GM21528 (cell line): ENCODE results near the gene LRRK1.

Experiments used
- ATAC-seq: cut with Tn5 transposase; IDR thresholded peaks from one replicate; pipeline ENCODE4 v1.9.1; 2021; ENCODE audit warnings: mild to moderate bottlenecking, moderate library complexity; ENCODE audit not compliant: unreplicated experiment, low FRiP score

LRRK1 gene

GRCh38 chr15:101035611-101036010 is 116.5 kb downstream of the LRRK1 start:
- peak; percentile 62 for ATAC-seq

DNA sequence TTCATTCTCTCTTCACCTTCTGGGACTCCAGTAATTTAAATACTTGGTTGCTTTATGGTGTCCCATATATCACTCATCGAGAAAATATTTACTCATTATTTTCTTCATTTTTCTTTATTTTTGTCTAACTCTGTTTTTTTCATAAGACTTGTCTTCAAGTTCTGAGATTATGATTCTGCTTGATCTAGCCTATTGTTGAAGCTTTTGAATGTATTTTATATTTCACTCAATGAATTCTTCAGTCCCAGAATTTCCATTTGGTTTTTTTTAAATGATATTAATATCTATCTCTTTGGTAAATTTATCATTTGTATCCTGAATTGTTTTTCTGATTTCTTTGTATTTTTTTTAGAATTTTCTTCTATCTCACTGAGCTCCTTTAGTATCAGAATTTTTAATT is 117.0 kb downstream of the LRRK1 start:
- no peak for ATAC-seq

GRCh38 chr15:101037090-101037830 is 118.1 kb downstream of the LRRK1 start:
- ATAC-seq: no peak

GRCh38 chr15:101038327-101039003 is 119.3 kb downstream of the LRRK1 start:
- ATAC-seq: no peak

GRCh38 chr15:101039461-101039860 is 120.3 kb downstream of the LRRK1 start:
- ATAC-seq: no peak

DNA sequence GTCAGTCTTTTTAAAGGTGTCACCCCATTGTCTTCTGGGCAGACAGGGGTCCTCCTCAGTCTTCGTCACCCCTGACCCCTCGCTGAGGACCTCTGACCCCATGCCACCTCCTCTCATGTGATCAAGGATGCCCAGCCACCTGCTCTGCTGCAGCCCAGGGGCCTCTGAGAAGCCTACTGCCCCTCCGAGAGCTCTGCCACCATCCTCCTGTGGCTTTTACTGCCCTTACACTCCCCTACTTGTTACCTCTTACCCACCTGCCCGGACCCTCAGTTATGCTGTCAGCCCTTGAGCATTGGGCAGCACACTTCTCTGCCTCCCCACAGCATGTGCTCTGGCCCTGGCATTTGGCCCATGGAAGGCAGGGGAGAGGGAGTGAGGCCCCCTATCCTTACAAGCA is 123.2 kb downstream of the LRRK1 start:
- ATAC-seq: no peak

DNA sequence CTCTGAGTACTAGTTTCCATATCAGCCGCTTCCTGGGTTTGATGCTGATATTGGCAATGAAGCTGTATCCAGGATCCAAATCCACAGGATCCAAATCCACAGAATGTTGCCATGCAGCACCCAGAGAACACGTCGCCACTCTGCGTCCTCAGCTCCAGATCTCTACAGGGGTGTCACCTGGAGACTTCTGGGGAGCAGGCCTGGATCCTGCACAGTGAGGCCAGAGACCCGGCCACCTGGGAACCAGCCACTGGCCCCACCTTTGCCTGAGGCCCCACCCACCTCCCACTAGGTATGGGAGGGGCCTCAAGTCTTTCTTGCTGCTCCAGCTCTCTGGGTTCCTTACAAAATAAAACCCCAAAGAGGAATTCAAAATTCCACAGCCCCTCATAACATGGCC is 123.9 kb downstream of the LRRK1 start:
- no peak for ATAC-seq

- no peak for ATAC-seq
Observed at GRCh38 chr15:101043911-101044624, 124.9 kb downstream of the LRRK1 start.

- ATAC-seq: no peak
Observed at GRCh38 chr15:101044625-101045235, 125.6 kb downstream of the LRRK1 start.

DNA sequence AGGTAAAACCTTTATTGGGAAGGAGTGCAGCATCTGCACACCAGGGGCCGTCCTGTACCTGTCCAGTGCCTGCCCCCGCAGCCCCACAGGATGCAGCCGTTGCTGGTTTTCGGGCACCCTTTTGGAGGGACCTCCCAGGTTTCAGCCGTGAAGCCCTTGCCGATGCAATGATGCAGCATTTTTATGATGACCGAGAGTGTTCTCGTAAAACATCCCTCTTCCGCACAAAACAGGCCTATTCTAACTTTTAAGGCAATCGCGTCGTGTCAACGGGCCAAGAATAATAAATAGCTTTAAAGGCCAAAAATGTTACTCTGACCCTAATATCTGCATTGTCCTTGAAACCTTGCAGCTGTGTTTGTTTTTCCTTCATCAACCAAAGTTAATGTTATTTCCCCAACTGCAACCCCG is 126.1 kb downstream of the LRRK1 start:
- no peak for ATAC-seq

DNA sequence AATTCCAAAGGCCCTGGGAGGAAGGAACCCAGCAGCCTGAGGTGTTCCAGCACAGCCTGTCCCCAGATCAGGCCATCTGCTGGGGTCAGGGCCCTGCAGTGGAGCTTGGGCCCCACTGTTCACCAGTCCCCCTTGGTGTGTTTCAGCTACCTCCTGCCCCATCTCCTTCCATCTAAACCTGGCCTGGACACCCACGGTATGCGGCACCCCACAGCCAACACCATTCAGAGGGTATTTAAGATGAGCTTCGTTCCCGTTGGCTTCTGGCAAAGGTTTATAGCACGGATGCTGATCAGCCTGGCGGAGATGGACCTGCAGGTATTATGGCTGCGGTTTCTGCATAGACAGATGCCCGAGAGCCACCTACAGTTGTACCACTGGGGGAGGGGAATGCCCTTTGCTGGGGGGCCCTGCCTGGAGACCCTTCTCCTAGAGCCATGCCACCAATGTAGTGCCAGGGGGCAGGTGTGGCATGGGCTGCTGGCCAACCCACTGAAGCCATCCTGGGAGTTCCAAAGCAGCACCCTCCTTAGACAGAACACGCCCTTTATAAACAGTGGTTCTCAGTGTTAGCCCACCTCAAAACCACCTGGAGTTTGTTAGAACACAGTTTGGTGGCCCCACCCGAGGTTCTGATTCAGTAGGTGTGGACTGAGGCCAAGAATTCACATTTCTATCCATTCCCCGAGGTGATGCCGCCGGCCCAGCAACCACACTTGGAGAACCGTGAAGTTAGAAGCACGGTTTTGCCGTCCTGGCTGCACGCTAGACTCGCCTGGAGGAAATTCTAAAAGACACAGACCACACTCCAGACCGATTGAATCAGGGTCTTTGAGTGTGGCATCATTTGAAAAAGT is 126.9 kb downstream of the LRRK1 start:
- no peak for ATAC-seq

DNA sequence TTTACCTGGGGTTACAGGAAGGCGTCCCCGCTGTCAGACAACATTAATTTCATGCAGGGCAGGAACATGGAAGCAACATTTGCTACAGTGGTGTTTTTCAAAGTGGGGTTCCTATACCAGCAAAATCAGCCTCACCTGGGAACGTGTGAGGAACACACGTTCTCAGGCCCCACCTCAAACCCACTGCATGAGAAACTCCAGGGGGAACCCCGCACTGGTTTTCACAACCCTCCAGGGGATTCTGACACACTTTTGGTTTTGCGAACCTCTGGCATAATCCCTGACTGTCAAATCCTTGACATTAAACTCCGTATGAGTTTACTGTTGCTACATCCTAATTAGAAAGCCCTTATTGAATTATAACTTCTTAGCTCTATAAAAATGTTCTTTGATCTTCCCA is 127.7 kb downstream of the LRRK1 start:
- no peak for ATAC-seq

DNA sequence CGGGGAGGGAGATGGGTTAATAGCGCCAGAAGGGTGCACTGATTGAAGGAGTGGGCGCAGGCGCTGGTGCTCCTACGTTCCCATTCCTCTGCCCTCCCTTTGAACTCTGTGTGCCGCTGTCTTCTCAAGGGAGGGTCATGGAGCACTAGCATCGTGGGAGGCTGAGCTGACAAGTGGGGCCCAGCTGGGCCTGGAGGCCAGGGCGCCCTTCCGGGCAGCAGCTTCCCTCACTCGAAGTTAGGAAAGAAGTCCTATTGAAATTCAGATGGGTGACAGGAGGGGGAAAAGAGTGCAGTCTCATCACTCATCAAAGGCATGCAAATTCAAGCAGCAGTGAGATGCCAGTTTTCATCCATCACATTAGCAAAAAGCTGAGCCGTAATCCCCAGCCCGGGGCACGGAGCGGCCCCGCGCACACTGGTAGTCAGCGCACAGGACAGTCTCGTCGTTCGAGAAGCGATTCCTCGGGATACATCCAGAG is 128.2 kb downstream of the LRRK1 start:
- ATAC-seq: no peak

GRCh38 chr15:101048176-101048575 is 129.0 kb downstream of the LRRK1 start:
- ATAC-seq: no peak

- ATAC-seq: no peak
Observed at GRCh38 chr15:101048581-101049030, 129.4 kb downstream of the LRRK1 start.

DNA sequence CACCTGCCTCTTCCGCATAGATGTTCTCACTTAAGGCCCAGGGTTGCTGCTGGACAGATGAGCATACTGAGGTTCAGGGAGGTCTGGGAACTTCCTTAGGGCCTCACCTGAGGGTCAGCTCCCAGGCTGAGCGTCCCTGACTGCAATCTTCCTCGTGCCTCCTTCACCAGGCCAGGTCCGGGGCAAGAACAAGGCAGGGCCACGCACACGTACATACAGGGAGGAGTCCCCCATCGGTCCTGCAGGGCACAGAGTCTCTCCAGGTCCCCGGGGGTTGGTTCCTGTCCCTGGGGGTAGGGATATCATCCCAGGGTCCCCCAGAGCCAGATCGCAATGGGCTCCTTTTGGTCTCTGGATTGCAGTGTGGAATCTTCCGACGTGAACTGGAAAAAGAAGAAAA is 130.1 kb downstream of the LRRK1 start:
- ATAC-seq: no peak

GRCh38 chr15:101049856-101050622 is 130.9 kb downstream of the LRRK1 start:
- no peak for ATAC-seq

- ATAC-seq: no peak
Observed at GRCh38 chr15:101050623-101051290, 131.6 kb downstream of the LRRK1 start.
